Measurements from ENCODE around the gene GPSM3. TPM values are rescaled to one million over a fixed set of nuclear protein-coding genes. Genes with fewer than 3 reads are reported as not detected.

The GPSM3 gene
- total and polyA plus RNA-seq, 2 donors (not counting 3 experiments of a cell fraction or from before 2014, with no cell fraction given), result 19.5 to 21.6 TPM

GRCh38 chr6:32152769-32153563 is 39.5 kb downstream of the GPSM3 start:
- DNase-seq (ENCODE audit: low read depth, low spot score), result peak; percentile 47
- H3K79me2 ChIP-seq (ENCODE audit: control insufficient read depth, insufficient read depth, low read length), result peaks cover 4% of the 10 kb centered on the region
- no TSS peak for BruUV-seq (replicated peaks)
- H3K9me1 ChIP-seq (replicated peaks; ENCODE audit: control insufficient read depth, extremely low read depth, insufficient read depth, low read length), result no peaks in the 10 kb centered on the region
- peak overlapping the region in 1 of 3 experiments; percentile 71 for H3K4me3 ChIP-seq (replicated peaks in 1 of 3; ENCODE audit: insufficient read depth in 1 of 3, low read depth in 1 of 3, low read length in 3 of 3)
- ChIA-PET POLR2A (no interaction called here), CTCF (interaction anchor here (0.7 to 1.0 kb wide), 6 partner anchors 10 to 213 kb away, joined by 3 to 5 read pairs (median 3); no protein-coding TSS in a partner anchor)
- no peaks in the 10 kb centered on the region for H3K9me3 ChIP-seq (replicated peaks; ENCODE audit: control insufficient read depth, insufficient read depth, low read length)
- no peak overlapping the region for H3K27ac ChIP-seq (ENCODE audit: insufficient read depth, low read depth, low read length)
- peak overlapping the region; percentile 40 for H3K4me2 ChIP-seq (ENCODE audit: insufficient read depth, low read length)
- intact Hi-C loops (cut with micrococcal nuclease), result no loop called here
- H3K27me3 ChIP-seq (ENCODE audit: control insufficient read depth in 2 of 2, insufficient read depth in 2 of 2, low read length in 2 of 2), result peaks cover 5 to 10% of the 10 kb centered on the region in 2 experiments
- TF ChIP-seq EZH2 (IDR thresholded peaks at IDR 0.05; ENCODE audit: borderline replicate concordance, low read depth, low read length, severe bottlenecking) (no peak), CTCF (IDR thresholded peaks at IDR 0.05; ENCODE audit: extremely low read depth in 1 of 2, insufficient read depth in 1 of 2, low read depth in 1 of 2, low read length in 2 of 2) (no peak), MYC (IDR thresholded peaks at IDR 0.05; ENCODE audit: low read depth, low read length) (no peak), GATA2 (IDR thresholded peaks at IDR 0.05; ENCODE audit: insufficient read depth, insufficient read length, low read depth, low read length) (no peak), FOS (IDR thresholded peaks at IDR 0.05; ENCODE audit: borderline replicate concordance, insufficient read depth, low read length) (no peak), JUN (IDR thresholded peaks at IDR 0.05; ENCODE audit: borderline replicate concordance, insufficient read depth, insufficient read length, low read depth) (no peak), POLR2A (IDR thresholded peaks at IDR 0.05; ENCODE audit: low read depth, low read length) (no peak), MAX (IDR thresholded peaks at IDR 0.05; ENCODE audit: insufficient read depth, insufficient read length) (no peak), POLR2AphosphoS5 (IDR thresholded peaks at IDR 0.05; ENCODE audit: insufficient read depth, low read depth, low read length) (no peak)
- peaks cover 0 to 5% of the 10 kb centered on the region in 2 experiments for H3K36me3 ChIP-seq (ENCODE audit: control insufficient read depth in 2 of 2, extremely low read depth in 1 of 2, insufficient read depth in 2 of 2, low read length in 2 of 2)
- dilution Hi-C loops (cut with MboI; ENCODE audit: extremely low pct_ligation_motif_present, low sequenced_read_pairs), result no loop called here
- H2AFZ ChIP-seq (ENCODE audit: low read depth, low read length), result peak overlapping the region; percentile 76
- no peaks in the 10 kb centered on the region for H4K20me1 ChIP-seq (replicated peaks; ENCODE audit: control insufficient read depth, extremely low read depth, insufficient read depth, low read length)
- peaks cover 24% of the 10 kb centered on the region for H3K4me1 ChIP-seq (ENCODE audit: control insufficient read depth, extremely low read depth, insufficient read depth, low read length)
- FAIRE-seq, result no peak
- peak overlapping the region; percentile 64 for H3K9ac ChIP-seq (replicated peaks; ENCODE audit: extremely low read depth, insufficient read depth, low read length)
